22Rv1 (cell line): ENCODE results near the gene COG2.

Experiments
- ZFX ChIP-seq: fragments of 450-650 bp; IDR thresholded peaks from 2 replicates; pipeline ENCODE4 v1.6.1; 2017; ENCODE audit warnings: antibody characterized with exemption, borderline replicate concordance
- TF ChIP-seq, protein P1 (sequence below): fragments of 450-650 bp; IDR thresholded peaks from 2 replicates; pipeline ENCODE4 v1.5.1; 2017; ENCODE audit warnings: mild to moderate bottlenecking

DNA sequence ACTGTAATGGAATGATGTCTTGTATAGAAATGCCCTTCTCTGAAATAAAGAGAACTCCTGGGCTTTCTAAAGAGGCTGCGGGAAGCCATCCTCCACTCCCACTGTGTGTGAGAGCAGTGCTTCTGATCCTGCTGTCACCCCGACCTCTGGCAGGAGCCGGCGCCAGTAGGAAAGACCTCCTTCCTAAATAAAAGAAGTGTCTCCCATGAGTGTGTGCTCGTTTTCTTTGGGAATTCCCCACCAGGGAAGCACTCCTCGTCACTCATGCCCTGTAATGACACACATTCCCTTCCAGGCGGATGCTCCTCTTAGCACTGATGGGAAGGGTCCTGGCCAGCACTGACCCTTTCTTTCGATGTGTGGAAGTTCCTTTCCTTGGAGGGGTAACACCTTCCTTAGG lies 51.5 kb downstream of the COG2 start:
- TF ChIP-seq, protein P1, sequence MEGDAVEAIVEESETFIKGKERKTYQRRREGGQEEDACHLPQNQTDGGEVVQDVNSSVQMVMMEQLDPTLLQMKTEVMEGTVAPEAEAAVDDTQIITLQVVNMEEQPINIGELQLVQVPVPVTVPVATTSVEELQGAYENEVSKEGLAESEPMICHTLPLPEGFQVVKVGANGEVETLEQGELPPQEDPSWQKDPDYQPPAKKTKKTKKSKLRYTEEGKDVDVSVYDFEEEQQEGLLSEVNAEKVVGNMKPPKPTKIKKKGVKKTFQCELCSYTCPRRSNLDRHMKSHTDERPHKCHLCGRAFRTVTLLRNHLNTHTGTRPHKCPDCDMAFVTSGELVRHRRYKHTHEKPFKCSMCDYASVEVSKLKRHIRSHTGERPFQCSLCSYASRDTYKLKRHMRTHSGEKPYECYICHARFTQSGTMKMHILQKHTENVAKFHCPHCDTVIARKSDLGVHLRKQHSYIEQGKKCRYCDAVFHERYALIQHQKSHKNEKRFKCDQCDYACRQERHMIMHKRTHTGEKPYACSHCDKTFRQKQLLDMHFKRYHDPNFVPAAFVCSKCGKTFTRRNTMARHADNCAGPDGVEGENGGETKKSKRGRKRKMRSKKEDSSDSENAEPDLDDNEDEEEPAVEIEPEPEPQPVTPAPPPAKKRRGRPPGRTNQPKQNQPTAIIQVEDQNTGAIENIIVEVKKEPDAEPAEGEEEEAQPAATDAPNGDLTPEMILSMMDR, result no peak
- TF ChIP-seq ZFX, result no peak
